GM12878 (cell line): ENCODE results near the gene ODAD2. TPM values are rescaled to one million over a fixed set of nuclear protein-coding genes. Genes with fewer than 3 reads are reported as not detected.
"Not testable (repeated sequence)": the region's sequence is repeated elsewhere in the genome, so short reads cannot be mapped to it uniquely, and the experiment has no call there.

ENCODE experiments used
- ATAC-seq: fragments of 200-7000 bp; cut with Tn5 transposase; 3 replicates; pipeline ENCODE4 v1.9.1; 2020; ENCODE audit warnings: mild to moderate bottlenecking, moderate library complexity
- BruUV-seq: library from RNA; stranded (reverse); fragments of 400-500 nt; replicated peaks from 2 replicates; lab custom pipeline; 2021; lab: Mats Ljungman, UMichigan
- CTCF ChIA-PET: fragments of 300-600 bp; sonication (Branson Sonifier 250); formaldehyde crosslinking; extraction: SDS; loops from one replicate; lab custom pipeline; 2021; ENCODE audit warnings: inconsistent platforms; lab: Yijun Ruan, JAX
- POLR2A ChIA-PET: fragments of 350-600 bp; formaldehyde crosslinking; extraction: SDS; loops from one replicate; lab custom pipeline; 2021; ENCODE audit warnings: inconsistent platforms; lab: Charles Lee
- RAD21 ChIA-PET: fragments of 300-600 bp; sonication (Branson Sonifier 250); formaldehyde crosslinking; loops from one replicate; lab custom pipeline; 2023; ENCODE audit warnings: antibody characterized with exemption; ENCODE audit not compliant: unreplicated experiment; lab: Charles Lee
- SMC1A ChIA-PET: fragments of 300-600 bp; sonication (Branson Sonifier 250); formaldehyde crosslinking; loops from one replicate; lab custom pipeline; 2023; ENCODE audit not compliant: unreplicated experiment, uncharacterized antibody; lab: Charles Lee
- DNase-seq: peaks from one replicate; pipeline ENCODE4 v3.0.0-alpha.2; 2011; ENCODE audit warnings: low read depth, low spot score
- FAIRE-seq: peaks from 3 replicates; lab custom pipeline; 2011; peaks lifted over from hg19 to GRCh38; lab: Jason Lieb, UNC
- H2AFZ ChIP-seq: 2 replicates; pipeline ENCODE4 v1.6.0; 2011; ENCODE audit warnings: low read depth, low read length, control low read depth; ENCODE audit not compliant: control insufficient read depth
- H3K27ac ChIP-seq: 2 replicates; pipeline ENCODE4 v1.5.1; 2011; ENCODE audit warnings: control low read depth; ENCODE audit not compliant: control insufficient read depth, insufficient read depth
- H3K27me3 ChIP-seq, 2 experiments: replicated peaks in 1 of 2; 2 replicates each; pipeline versions ENCODE4 v1.6.0 to v1.6.1; 2011; ENCODE audit warnings: low read length in 1 of 2; ENCODE audit not compliant: control insufficient read depth in 2 of 2, insufficient read depth in 2 of 2
- H3K36me3 ChIP-seq, 2 experiments: 2 replicates each; pipeline ENCODE4 v1.5.1; 2011; ENCODE audit warnings: low read length in 1 of 2; ENCODE audit not compliant: control insufficient read depth in 2 of 2, insufficient read depth in 2 of 2
- H3K4me1 ChIP-seq: 2 replicates; pipeline ENCODE4 v1.6.1; 2011; ENCODE audit warnings: mild to moderate bottlenecking, low read length, moderate library complexity, mixed read lengths; ENCODE audit not compliant: control insufficient read depth, insufficient read depth
- H3K4me2 ChIP-seq: 2 replicates; pipeline ENCODE4 v1.6.0; 2011; ENCODE audit warnings: control low read depth; ENCODE audit not compliant: control insufficient read depth, insufficient read depth
- H3K4me3 ChIP-seq: fragments of 200-600 bp; sonication (generic); 2 replicates; pipeline ENCODE4 v1.5.1; 2016
- H3K79me2 ChIP-seq: 2 replicates; pipeline ENCODE4 v1.6.0; 2011; ENCODE audit warnings: low read length; ENCODE audit not compliant: control insufficient read depth, insufficient read depth
- H3K9ac ChIP-seq: 2 replicates; pipeline ENCODE4 v1.8.0; 2011; ENCODE audit warnings: low read length, control low read depth, mixed read lengths; ENCODE audit not compliant: control insufficient read depth, insufficient read depth
- H3K9me3 ChIP-seq: replicated peaks from 3 replicates; pipeline ENCODE4 v1.5.1; 2011; ENCODE audit warnings: mild to moderate bottlenecking, low read length; ENCODE audit not compliant: control insufficient read depth, insufficient read depth
- H4K20me1 ChIP-seq: 2 replicates; pipeline ENCODE4 v1.6.0; 2011; ENCODE audit not compliant: control insufficient read depth, insufficient read depth
- CHD2 ChIP-seq: IDR thresholded peaks from 2 replicates; pipeline ENCODE4 v1.6.1; 2011; ENCODE audit warnings: low read depth, low read length, improper control_type of control experiment, borderline replicate concordance
- CREM ChIP-seq: IDR thresholded peaks from 2 replicates; pipeline ENCODE4 v1.6.1; 2014; ENCODE audit warnings: antibody characterized with exemption, low read depth
- EGR1 ChIP-seq, 2 experiments: IDR thresholded peaks; 1 replicate in 1 of 2; 2 replicates in 1 of 2; pipeline ENCODE4 v1.6.1; 2011 to 2012; ENCODE audit warnings: low read depth in 2 of 2, low read length in 2 of 2, borderline replicate concordance in 1 of 2, mild to moderate bottlenecking in 1 of 2, moderate library complexity in 1 of 2
- ELK1 ChIP-seq: IDR thresholded peaks from 2 replicates; pipeline ENCODE4 v1.6.1; 2012; ENCODE audit warnings: low read depth, low read length, improper control_type of control experiment
- FOXK2 ChIP-seq: fragments of 450-650 bp; IDR thresholded peaks from 2 replicates; pipeline ENCODE4 v1.6.1; 2017; ENCODE audit warnings: mild to moderate bottlenecking, moderate library complexity
- RFX5 ChIP-seq: IDR thresholded peaks from 2 replicates; pipeline ENCODE4 v1.6.1; 2011; ENCODE audit warnings: low read depth, low read length, improper control_type of control experiment
- SIN3A ChIP-seq: IDR thresholded peaks from 2 replicates; pipeline ENCODE4 v1.6.1; 2012; ENCODE audit warnings: low read depth, low read length, improper control_type of control experiment
- ZNF687 ChIP-seq: fragments of 450-650 bp; IDR thresholded peaks from 2 replicates; pipeline ENCODE4 v1.6.1; 2017; ENCODE audit warnings: mild to moderate bottlenecking, moderate library complexity
- WGBS: methylation state at CpG from one replicate; pipeline ENCODE4 v1.1.6; 2016; ENCODE audit warnings: low lambda C conversion rate; ENCODE audit not compliant: insufficient replicate concordance, insufficient coverage; ENCODE audit errors: missing lambda C conversion rate; 5-methylcytosine and 5-hydroxymethylcytosine counted together
- in situ Hi-C: fragments of 300-500 bp; cut with MboI; formaldehyde crosslinking; loops from 9 replicates; pipeline ENCODE4 v1.14.3; 2018; ENCODE audit warnings: mixed read lengths
- intact Hi-C: fragments of 100-400 bp; cut with micrococcal nuclease; formaldehyde crosslinking; loops from one replicate; pipeline ENCODE4 v1.14.2; 2022; ENCODE audit not compliant: unreplicated experiment
- polyA plus RNA-seq, 11 experiments: library from polyadenylated mRNA; depleted of rRNA in 4 of 11; unstranded in 6 of 11; stranded (reverse) in 5 of 11; fragments of >200 nt; fragmentation: Nextera tagmentation in 4 of 11; fragmentation: Illumina TruSeq in 1 of 11; extraction: Ambion mirVana in 4 of 11; extraction: Trizol in 1 of 11; gene quantifications; 1 replicate in 1 of 11; 2 replicates in 10 of 11; pipeline versions ENCODE4 v1.2.1 to v1.2.3, GENCODE V29; 2011 to 2016; ENCODE audit warnings: inconsistent platforms in 2 of 11, missing spikeins in 2 of 11, low read depth in 1 of 11
- total RNA-seq, 4 experiments: library from RNA; depleted of rRNA in 3 of 4; stranded (reverse); fragments of >200 nt in 3 of 4; fragmentation: Illumina TruSeq in 1 of 4; extraction: Trizol in 1 of 4; gene quantifications; 2 replicates each; pipeline versions ENCODE4 v1.2.1 to v1.2.3, GENCODE V29; 2013 to 2021

Gene ODAD2
- total and polyA plus RNA-seq, 10 of the 15 experiments (the other 5 are each of a cell fraction or from before 2014, with no cell fraction given) = not detected

- TF ChIP-seq EGR1 (IDR thresholded peaks at IDR 0.05; ENCODE audit: borderline replicate concordance in 1 of 2, low read depth in 2 of 2, low read length in 2 of 2) (no peak), RFX5 (no peak), CHD2 (no peak), CREM (no peak), ZNF687 (no peak), FOXK2 (no peak), ELK1 (no peak), SIN3A (no peak)
Observed at GRCh38 chr10:27995311-27995710, 3.6 kb downstream of the ODAD2 start (continued).

GRCh38 chr10:27989357-27989756 lies 9.5 kb downstream of the ODAD2 start:
- RAD21 ChIA-PET, H3K27me3 ChIP-seq, ATAC-seq, H3K79me2 ChIP-seq, H3K9me3 ChIP-seq, POLR2A ChIA-PET, CTCF ChIA-PET, H4K20me1 ChIP-seq, H3K27ac ChIP-seq, H3K4me2 ChIP-seq, intact Hi-C loops, H3K4me3 ChIP-seq, H3K9ac ChIP-seq, in situ Hi-C loops, DNase-seq, H3K4me1 ChIP-seq, BruUV-seq, H2AFZ ChIP-seq, FAIRE-seq, H3K36me3 ChIP-seq: not testable (repeated sequence)
- SMC1A ChIA-PET = interaction anchor here (1.6 kb wide), 1 partner anchor 13 kb away, joined by 3 read pairs; no protein-coding TSS in a partner anchor
- 0% methylated on average over 2 of the region's 2 CpGs for WGBS
